Measurements from ENCODE around the gene DCHS2. TPM values are rescaled to one million over a fixed set of nuclear protein-coding genes. Genes with fewer than 3 reads are reported as not detected.
"Not testable (repeated sequence)": the region's sequence is repeated elsewhere in the genome, so short reads cannot be mapped to it uniquely, and the experiment has no call there.

Gene DCHS2
- total RNA-seq, 4 donors from 2014 or later, result 0.27 to 0.84 (median 0.38) TPM

DNA sequence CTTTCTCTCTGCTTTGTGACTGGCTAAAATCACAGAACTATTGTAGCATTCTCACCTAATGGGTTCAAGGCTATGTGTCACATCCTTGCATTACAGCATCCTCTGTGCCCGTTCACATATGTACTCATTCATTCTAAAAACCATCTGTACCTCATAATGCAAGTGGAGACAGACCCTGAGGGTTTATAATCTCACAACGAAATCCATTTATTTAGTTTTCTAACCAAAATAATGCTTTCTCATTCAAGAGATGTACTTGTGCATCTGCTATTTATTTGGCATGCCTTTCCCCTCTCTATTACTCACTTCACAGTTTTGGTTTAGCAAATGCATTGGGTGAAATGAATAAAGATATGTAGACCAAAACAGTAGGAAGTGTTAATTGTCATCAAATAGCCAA is 261.5 kb downstream of the DCHS2 start:
- no peak for TF ChIP-seq POLR2A (IDR thresholded peaks at IDR 0.05)
- DNase-seq (ENCODE audit: low spot score in 2 of 2), result no peak
- H3K4me3 ChIP-seq (ENCODE audit: low read depth, poor library complexity, severe bottlenecking), result no peak overlapping the region
- intact Hi-C loops (cut with DNase I; ENCODE audit: low total_unique reads), result no loop called here
- 50 to 56% methylated on average over 2 of the region's 2 CpGs for WGBS, 2 donors

DNA sequence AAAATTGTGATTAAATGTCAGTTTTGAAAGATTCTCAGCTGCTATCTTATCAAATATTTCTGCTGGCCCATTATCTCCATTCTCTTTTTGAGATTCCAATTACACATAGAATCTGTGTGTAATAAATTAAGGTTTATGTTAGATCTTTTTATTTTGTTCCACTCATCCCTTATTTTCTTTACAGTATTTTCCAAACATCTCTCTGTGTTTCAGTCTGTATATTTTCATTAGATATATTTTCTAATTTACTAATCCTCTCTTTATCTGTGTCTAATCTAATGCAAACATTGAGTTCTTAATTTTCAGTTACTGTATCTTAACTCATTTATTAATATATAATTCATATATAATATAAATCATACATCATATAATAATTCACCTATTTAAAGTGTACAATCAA is 268.7 kb downstream of the DCHS2 start:
- H3K4me3 ChIP-seq (ENCODE audit: low read depth, poor library complexity, severe bottlenecking), result no peak overlapping the region
- TF ChIP-seq CTCF (IDR thresholded peaks at IDR 0.05), result no peak
- TF ChIP-seq POLR2A (IDR thresholded peaks at IDR 0.05), result no peak
- intact Hi-C loops (cut with DNase I; ENCODE audit: low total_unique reads), result no loop called here

DNA sequence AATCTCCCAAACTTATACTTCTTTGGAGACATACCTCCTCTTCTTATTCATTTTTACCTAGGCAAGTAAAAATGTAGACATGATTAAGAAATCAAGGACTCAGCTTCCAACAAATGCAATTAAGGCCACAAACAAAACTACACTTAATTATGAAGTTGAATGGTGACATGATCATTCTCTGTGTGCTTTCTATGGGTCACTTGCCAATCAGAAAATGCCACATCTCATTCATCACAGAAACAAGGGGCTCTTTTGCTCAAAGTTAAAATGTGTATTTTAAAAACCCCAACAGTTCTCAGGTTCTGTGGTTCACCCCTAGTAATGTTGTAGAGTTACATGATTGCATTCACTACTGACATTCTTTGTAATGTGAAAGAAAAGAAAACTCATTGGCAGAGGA is 273.5 kb downstream of the DCHS2 start:
- TF ChIP-seq POLR2A (IDR thresholded peaks at IDR 0.05) (no peak), CTCF (IDR thresholded peaks at IDR 0.05) (no peak)
- intact Hi-C loops (cut with DNase I; ENCODE audit: low total_unique reads), result no loop called here
- no peak overlapping the region for H3K4me3 ChIP-seq (ENCODE audit: low read depth, poor library complexity, severe bottlenecking)
- no peak for DNase-seq (ENCODE audit: low spot score in 2 of 2)

More for the DNA sequence above, 268.7 kb downstream of the DCHS2 start:
- DNase-seq (ENCODE audit: low spot score in 2 of 2), result no peak

DNA sequence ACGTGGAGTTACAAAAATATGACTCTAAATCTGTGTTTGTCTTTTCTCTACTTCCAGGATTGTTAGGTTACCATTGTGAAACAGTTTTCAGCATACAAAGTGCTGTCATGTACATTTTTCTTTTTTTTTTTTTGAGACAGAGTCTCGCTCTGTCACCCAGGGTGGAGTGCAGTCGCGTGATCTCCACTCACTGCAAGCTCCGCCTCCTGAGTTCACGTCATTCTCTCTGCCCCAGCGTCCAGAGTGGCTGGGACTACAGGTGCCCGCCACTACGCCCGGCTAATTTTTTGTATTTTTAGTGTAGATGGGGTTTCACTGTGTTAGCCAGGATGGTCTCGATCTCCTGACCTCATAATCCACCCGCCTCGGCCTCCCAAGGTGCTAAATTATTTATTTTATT is 274.2 kb downstream of the DCHS2 start:
- WGBS, 2 donors, result 84 to 90% methylated on average over 13 of the region's 13 CpGs
- H3K4me3 ChIP-seq (ENCODE audit: low read depth, poor library complexity, severe bottlenecking); DNase-seq (ENCODE audit: low spot score in 2 of 2); intact Hi-C loops (cut with DNase I; ENCODE audit: low total_unique reads): not testable (repeated sequence)

- intact Hi-C loops (cut with DNase I; ENCODE audit: low total_unique reads), result no loop called here
- no peak for DNase-seq (ENCODE audit: low spot score in 2 of 2)
- TF ChIP-seq POLR2A (IDR thresholded peaks at IDR 0.05) (no peak), CTCF (IDR thresholded peaks at IDR 0.05) (no peak)
- H3K4me3 ChIP-seq (ENCODE audit: low read depth, poor library complexity, severe bottlenecking), result no peak overlapping the region
- WGBS, 2 donors, result 65 to 76% methylated on average over 1 of the region's 1 CpG
Observed at GRCh38 chr4:154211506-154211905, 280.1 kb downstream of the DCHS2 start.

DNA sequence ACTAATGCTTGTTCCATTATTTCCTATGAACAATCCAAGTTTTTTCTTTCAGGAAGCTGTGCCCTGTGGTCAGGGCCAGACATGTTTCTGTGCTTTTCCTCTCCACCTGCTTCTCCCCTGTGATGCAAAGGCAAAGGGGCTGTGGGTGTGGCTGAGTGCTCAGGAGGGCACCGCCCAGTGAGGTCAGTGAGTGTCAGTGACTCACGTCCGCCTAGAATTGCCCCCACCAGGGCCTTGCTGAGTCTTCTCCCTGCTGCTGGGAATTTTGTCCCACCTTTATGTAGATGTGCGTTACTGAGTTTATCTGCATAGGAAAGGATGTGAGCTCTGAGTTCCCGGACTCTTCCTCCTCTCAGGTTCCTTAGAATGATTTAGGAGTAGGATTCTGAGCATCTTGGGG is 283.2 kb downstream of the DCHS2 start:
- TF ChIP-seq POLR2A (IDR thresholded peaks at IDR 0.05) (no peak), CTCF (IDR thresholded peaks at IDR 0.05) (no peak)
- WGBS, 2 donors, result 65 to 72% methylated on average over 5 of the region's 5 CpGs
- no peak for DNase-seq (ENCODE audit: low spot score in 2 of 2)
- intact Hi-C loops (cut with DNase I; ENCODE audit: low total_unique reads), result no loop called here
- no peak overlapping the region for H3K4me3 ChIP-seq (ENCODE audit: low read depth, poor library complexity, severe bottlenecking)

DNA sequence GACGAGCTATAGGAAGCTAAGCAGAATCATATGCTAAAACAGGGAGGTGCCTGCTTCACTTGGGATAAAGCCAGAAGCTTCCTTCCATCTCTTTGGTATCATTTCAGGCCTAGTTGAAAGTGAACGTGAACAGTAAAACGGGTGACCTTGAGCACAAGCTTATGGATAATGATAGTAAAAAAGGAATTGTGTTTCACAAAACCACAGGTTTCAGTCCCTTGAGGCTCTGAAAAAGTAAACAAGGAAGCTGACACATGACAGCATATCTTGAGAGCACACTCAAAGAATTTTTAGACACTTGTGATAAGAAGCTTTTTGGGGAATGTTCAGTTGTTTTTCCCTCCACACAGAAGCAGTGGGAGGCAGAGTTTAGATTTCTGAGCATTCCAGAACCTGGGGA is 286.1 kb downstream of the DCHS2 start:
- DNase-seq (ENCODE audit: low spot score in 2 of 2), result no peak
- TF ChIP-seq POLR2A (IDR thresholded peaks at IDR 0.05), result no peak
- no peak for TF ChIP-seq CTCF (IDR thresholded peaks at IDR 0.05)
- no peak overlapping the region for H3K4me3 ChIP-seq (ENCODE audit: low read depth, poor library complexity, severe bottlenecking)
- intact Hi-C loops (cut with DNase I; ENCODE audit: low total_unique reads), result no loop called here
- WGBS, 2 donors, result 73% methylated on average over 3 of the region's 3 CpGs
